Islet precursor cell (in vitro differentiated cells): ENCODE results near the gene SMOC2.
A peak's percentile ranks its signal among the peaks of the same experiment; 100 is the strongest.

Experiments used
- DNase-seq: peaks from one replicate; pipeline ENCODE4 v3.0.0-alpha.2; 2018

The SMOC2 gene

DNA sequence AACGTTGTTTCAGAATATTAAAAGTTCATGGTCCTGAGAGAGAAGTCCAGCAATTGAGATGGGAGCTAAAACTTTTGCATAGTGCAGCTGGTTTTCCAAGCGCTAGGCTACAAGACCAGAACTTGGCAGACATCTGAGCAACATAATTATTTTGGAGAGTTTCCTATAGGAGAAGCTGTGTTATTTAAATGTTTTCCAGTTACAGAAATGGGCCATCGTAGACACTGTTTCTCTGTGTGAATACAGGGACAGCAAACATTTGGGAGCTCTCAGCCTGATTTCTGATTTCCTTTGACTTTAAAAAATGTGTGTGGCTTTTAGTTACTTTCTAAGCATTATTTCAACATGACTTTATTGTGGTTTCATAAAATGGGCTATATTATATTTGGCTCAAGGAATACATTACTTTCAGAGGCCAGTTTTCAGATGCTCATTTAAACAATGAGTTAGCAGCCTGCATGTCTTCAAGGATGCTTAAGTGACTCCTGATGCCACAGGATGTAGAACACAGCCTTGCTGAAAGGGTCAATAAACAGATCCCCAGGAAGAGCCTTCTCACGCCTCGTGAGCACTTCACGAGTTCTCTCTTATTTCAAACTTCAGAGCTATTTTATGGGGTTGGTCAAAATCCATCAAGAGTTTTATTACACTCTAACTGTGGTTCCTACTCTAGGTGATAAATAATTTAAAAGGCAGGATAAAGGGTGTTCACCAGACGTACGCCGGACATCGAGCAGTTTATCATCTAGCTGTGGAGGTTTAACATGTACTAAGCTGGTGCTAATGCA lies 193.8 kb downstream of the SMOC2 start:
- no peak for DNase-seq

DNA sequence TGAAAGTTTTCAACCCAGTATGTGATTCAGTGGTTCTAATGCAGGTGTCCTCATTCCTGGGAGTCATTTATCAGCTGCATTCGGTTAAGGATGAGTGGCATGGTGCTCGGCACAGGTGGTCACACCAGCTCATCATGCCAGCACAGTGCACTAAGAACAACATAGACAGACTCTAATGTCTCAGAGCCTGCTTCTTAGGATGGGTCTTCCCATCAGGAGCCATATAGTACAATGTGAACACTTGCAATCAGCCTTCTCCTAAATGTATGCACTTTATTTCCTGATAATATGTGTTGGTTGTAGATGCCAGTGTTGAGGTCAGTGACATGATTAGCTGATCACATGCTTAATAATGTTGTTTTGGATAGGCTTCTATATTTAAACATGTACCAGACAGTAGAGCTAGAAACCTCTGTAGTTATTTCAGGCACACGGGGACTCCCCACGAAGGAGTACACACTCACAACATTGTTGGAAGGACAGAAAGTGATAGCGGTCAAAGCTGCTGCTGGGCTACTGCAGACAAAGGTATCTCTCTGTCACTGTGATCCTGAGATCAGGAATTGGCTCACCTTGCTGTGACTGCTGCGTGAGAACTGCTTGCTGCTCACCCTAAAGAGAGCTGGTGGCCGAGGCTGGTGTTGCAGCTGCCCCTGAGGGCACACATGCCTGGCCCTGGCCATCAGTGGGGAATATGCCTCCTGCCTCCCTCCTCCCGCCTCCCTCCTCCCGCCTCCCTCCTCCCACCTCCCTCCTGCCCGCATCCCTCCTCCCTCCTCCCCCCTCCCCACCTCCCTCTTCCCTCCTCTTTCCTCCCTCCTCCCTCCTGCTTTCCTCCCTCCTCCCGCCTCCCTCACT lies 195.4 kb downstream of the SMOC2 start:
- DNase-seq, result peak; percentile 81

DNA sequence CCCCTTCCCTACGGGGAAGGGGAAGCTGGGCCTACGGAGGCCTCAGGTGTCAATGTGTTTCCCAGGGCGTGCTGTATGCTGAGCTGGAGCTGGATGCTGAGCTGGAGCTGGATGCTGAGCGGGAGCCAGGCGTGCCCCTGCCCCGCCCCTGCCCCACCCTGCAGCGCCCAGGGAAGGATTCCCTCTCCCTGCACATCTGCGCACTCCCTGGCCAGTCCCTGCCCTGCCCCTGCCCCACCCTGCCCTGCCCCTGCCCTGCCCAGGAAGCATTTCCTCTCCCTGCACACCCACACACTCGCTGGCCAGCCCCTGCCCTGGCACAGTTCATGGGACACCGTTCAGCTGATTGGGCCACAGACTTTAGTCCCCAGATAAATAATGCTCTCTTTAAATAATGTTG lies 196.8 kb downstream of the SMOC2 start:
- no peak for DNase-seq

- peak; percentile 45 for DNase-seq
These were observed 197.7 kb downstream of the SMOC2 start for GRCh38 chr6:168638468-168639271.

DNA sequence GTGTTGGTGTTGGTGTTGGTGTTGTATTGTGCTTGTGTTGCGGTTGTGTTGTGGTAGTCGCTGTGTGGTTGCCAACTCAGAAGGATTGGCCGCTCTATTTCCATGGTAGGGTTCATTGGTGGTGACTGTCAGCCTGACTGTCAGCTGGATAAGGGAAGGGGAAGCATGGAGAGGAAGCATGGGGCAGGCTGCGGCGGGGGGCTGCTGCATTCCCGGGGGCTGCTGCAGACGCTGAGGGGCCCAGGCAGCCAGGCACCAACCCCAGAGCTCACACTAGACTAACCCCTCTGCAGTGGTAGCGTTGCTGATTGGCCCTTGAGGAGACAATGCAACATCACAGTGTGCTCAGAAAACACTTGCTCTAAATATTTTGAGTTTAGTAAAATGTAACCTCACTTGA lies 199.2 kb downstream of the SMOC2 start:
- DNase-seq, result no peak

DNA sequence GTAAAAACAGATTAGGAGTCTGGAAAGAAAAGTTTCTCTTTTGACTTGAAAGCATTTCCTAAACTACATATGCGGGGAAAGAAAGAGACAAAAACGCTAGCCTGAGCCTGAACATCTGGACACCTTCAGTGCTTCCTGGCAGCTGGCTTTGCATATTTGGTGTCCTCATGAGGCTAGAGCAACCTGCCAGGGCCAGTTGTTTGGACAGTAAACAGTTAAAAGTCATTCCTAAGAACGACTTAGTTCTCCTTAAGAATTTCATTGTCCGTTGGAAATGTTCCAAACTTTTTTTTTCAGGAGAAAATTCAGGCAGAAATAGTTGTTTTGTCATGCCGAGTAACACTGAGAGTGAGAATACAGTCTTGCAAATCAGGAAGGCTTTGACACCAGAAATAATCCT lies 199.8 kb downstream of the SMOC2 start:
- DNase-seq, result no peak

- DNase-seq, result peak; percentile 79
These were observed 200.5 kb downstream of the SMOC2 start for GRCh38 chr6:168641446-168641845.

- no peak for DNase-seq
These were observed 202.4 kb downstream of the SMOC2 start for GRCh38 chr6:168643401-168643800.

DNA sequence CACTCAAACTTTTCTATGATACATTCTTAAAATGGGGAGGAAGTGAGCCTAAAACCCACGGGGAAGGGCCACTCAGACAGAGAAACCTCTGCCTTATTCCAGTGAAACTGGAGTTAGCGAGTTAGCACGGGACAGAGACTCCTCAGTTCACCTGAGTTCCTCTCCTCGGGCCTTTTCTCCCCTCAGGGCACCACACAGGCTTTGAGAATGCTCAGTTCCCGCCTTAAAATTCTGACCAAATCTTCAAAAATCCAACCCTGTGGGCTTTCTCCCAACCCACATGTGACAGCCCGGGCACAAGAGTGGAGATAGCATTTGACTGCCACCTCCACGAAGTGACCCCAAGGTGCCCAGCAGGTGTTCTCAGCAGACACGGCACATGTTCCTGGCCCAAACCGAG lies 204.3 kb downstream of the SMOC2 start:
- DNase-seq, result no peak

GRCh38 chr6:168647271-168647670 lies 206.3 kb downstream of the SMOC2 start:
- no peak for DNase-seq

- DNase-seq, result peak; percentile 80
These were observed 207.5 kb downstream of the SMOC2 start for GRCh38 chr6:168648240-168649125.

DNA sequence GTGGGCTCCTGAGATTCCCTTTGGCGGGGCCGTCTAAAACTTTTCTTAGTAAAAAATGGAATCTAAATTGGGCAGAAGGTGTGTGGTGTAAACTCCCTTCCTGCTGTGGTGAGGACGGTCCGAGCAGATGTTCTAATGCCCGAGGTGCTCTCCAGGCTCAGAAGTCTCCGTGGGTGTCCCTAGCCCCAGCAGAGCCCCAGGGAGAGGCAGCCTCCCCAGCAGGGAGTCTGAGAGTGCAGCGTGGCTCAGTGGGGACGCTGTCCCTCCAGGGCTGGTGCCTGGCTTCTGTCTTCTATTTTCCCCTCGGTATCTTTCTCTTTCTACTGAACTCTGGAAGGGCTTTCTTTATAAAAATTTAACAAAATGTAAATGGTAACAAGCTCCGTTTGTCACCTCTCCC lies 208.2 kb downstream of the SMOC2 start:
- no peak for DNase-seq

- no peak for DNase-seq
These were observed 209.7 kb downstream of the SMOC2 start for GRCh38 chr6:168650671-168651111.

DNA sequence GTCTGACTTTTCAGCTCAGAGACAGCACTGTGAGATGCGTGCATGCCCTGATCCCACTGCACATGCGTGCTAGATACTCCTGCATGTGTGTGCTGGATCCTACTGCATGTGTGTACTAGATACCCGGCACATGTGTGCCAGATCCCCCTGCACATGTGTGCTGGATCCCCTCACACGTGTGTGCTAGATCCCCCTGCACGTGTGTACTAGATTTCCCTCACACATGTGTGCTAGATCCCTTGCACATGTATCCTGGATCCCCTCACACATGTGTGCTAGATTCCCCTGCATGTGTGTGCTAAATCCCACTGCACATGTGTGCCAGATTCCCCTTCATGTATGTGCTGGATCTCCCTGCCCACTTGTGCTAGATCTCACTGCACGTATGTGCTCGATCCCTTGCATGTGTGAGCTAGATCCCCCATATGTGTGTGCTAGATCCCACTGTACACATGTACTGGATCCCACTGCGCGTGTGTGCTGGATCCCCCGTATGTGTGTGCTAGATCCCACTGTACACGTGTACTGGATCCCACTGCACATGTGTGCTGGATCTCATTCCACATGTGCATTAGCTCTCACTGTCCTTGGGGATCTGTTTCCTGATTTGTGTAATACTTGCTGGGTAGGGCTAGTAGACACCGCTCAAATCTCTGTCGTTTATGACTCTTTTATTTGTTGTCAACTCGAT lies 214.6 kb downstream of the SMOC2 start:
- peak; percentile 17 for DNase-seq

GRCh38 chr6:168658059-168658458 lies 217.1 kb downstream of the SMOC2 start:
- DNase-seq, result no peak

GRCh38 chr6:168660400-168660945 lies 219.5 kb downstream of the SMOC2 start:
- peak; percentile 39 for DNase-seq

DNA sequence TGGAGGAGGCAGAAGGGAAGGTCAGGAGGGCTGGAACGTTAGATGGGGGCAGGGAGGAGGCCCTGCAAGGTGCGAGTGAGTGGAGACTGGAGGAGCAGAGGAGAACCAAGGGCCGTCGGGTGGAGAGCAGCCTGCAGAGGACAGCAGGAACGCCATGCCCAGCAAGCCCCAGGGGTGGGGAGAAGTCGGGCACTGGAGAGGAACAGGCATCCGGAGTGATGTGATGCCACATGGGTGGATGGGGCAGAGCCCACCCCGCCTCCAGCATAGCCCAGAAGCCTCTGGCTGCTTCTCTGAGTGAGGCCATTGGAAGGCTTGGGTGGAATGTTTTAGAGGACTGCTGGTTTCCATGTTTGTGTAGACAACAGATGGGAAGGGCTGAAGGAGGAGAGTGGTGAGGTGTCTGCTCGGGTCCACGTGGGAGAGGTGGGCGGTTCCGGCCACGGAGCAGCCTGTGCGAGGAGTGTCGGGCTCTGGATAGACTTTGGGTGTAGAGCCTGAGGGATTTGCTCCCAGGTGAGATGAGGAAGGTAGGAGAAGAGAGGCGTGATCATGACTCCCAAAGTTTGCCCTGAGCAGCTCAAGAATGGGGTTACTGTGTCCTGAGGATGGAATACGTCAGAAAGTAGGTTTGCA lies 221.4 kb downstream of the SMOC2 start:
- DNase-seq, result peak; percentile 34

- DNase-seq, result no peak
These were observed 222.1 kb downstream of the SMOC2 start for GRCh38 chr6:168663041-168663440.

DNA sequence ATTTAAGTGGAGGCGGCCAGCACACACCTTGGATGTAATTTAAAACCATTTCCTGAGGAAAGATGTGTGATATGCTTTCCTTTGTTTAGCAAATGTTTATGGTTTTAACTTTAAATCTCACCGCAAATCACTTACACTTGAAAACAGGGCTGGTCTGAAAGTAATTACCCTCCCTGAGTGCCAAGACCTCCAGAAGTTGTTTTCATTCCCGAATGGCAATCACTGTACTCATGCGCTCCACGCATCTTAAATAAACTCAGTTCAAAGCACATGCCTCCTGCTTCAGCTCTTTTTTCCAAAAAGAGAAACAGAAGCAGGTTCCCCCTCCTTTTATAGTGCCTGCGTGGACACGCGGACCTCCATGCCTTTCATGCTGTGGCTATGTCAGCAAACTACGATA lies 224.0 kb downstream of the SMOC2 start:
- peak; percentile 22 for DNase-seq

DNA sequence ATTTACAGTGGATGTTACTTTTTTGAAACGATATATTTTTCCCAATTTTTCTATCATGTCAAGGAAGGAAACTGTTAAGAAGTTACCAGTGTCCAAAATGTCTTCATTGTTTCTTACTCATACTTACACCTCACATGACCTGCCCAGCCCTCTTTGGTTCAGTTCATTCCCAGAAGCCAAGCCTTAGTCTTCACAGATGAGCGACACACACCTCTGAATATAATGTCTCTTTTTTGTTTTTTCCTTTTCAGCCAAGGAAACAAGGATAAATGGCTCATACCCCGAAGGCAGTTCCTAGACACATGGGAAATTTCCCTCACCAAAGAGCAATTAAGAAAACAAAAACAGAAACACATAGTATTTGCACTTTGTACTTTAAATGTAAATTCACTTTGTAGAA lies 225.2 kb downstream of the SMOC2 start:
- no peak for DNase-seq
